Right renal pelvis (tissue), 4 donors: ENCODE data around the gene PAX5. TPM values are rescaled to one million over a fixed set of nuclear protein-coding genes. Genes with fewer than 3 reads are reported as not detected.

Experiments
- DNase-seq, 4 donors: peaks; one replicate each; pipeline ENCODE4 v3.0.0-alpha.2; 2013; ENCODE audit warnings: low read depth in 4 of 4, low spot score in 3 of 4, missing footprints in 1 of 4
- polyA plus RNA-seq, 4 donors: library from polyadenylated mRNA; unstranded; fragments of 120-200 nt; gene quantifications; one replicate each; pipeline ENCODE4 v1.2.1, GENCODE V29; 2013; ENCODE audit not compliant: insufficient read length in 4 of 4

The PAX5 gene
- polyA plus RNA-seq, 4 donors, result 0.08 to 0.19 (median 0.16) TPM

DNA sequence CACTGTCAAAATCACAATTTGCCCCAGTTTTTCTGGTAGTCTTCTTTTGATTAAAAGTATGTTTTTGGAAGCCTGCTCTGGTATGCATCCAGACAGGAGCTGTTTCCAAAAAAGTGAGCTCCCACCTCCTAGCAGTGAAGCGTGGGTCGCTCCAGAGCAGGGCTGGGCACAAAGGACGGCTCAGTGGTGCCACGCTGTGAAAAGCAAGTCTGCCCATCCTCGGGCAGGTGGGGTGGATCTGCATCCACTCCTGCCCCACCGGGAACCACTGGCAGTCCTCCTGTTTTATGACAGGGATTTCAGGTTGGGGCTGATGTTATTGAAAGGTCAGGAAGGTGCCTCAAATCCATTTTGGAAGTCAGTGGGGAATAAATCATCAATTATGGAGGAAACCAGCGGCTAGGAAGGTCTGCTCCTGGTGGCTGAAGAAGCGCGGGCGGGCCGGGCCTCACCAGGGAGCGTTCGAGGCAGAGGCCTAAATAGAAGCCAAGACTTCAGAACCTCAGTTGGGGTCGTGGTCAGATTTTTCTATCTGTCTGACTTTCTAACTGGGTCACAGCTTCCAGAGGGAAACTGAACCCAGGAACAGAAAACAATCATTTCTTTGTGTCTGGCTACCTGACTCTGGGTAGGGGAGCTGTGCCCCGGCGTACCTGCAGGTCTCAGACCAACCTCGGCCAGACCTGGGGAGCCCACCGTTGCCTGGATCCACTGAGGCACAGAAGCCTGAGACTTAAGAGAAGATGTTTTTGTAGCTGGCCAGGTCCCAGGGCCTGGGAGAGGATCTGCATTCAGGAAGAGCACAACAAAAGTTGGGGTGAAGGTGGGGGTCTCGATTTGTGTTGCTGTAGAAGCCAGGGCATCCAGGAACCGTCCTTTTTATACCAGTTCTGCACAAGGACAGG is 168.1 kb downstream of the PAX5 start:
- no peak for DNase-seq

DNA sequence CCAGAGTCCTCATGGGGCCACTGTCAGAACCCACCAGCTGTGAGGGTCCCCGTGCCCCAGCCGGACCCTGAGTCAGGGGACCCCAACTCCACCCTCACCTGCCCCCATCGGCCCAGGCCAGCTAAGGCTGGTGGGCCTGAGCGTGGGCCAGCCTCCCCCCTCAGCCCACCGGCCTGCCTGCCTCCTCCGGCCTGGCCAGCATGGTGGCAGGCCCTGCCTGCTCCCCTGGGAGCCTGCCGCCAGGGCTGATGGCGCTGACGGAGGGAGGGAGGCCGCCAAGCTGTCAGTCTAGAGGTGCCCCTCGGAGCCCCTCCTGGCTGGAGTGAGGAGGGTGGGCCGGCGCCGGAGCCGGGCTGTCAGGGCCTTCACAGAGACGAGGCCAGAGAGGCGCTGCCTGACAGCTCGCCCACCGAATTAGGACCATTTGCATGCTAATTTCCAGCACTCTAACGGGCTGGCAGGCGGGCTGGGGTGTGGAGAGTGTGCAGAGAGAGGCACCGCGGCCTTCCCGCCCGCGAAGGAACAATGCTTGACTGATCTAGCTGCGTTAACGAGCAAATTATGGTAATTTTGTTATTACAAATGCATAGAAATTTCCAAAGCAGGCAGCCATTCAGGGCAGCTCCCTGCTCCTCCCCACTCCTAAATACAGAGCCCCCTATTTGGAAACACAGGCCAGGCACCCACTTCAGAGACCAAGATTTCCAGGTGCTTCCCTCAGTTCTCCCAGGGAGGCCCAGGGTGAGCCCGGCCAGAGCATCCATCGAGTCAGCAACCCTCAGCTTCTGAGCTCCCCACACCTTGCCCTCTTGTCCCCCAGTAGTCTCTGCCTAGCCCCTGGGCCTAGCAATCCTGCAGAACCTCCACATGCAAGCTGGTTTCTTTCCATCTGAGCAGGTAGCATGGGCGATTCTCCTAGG is 169.3 kb downstream of the PAX5 start:
- no peak for DNase-seq

DNA sequence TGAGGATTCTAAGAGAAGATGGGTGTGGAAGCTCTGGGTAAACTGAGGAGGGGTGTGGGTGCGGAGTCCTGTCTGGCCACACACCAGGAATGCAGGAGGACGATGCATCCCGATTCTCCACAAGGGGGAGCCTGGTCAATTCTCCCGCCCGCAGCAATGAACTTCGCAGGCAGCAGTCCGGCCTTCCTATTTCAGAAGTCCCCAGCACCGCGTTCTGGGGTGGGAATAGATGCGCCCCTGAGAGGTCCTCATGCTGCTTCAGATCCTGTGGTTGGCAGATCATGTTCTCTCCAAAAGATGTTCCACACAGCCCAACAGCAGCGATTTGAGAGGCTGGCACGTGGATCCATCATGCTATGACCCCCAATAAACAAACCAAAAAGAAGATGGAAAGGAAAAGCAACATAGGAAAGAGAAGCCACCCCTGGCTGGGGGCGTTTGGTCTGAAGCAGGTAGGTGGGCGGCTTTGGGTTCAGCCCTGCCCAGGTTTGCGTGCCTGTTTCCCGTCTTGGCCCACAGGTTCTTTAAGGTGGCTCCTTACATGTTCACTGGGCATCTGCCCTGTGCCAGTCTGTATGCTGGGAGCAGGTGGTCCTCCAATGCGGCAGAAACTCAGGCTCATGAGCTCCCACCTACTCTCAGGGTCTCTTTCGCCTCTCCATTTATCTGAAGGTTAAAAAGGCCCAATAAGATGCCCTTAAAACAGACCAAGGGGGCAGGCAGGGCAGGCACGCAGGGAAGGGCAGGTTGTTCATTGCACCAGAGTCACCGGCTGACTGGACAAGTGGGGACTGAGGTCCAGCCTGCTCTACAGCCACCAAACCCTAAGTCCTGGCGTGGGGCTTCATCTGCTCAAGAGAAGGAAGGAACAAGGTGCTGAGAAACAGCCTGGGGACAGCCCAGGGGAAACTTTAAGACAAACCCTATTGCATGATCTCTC is 171.6 kb downstream of the PAX5 start:
- no peak for DNase-seq

DNA sequence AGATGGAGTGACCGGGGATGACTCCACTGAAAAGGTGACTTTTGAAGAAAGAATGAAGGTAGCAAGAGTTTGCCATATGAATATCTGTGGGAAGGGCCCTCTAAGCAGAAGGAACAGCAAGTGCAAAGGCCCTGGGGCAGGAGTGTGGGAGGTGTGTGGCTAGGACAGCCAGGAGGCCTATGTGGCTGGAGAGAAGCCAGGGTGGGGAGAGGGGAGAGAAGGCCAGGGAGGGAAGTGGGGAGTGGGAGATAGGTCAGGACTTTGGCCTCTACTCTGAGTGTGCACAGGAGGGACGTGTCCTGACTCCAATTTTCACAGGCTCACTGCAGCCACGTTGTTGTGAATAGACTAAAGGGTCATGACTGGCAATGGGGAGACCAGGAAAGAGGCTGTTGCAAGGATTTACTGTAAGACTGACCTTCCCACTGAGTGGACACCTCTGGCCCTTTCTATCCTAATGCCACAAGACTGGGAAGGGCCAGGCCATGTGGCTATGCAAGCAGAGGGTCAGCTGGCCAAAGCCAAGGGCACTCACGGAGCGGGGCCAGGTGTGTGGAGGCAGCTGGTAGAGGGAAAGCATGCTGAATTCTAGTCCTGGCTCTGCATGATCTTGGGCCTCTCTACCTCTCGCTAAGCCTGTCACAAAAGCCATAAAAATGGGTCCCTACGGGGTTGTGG is 172.4 kb downstream of the PAX5 start:
- no peak for DNase-seq

DNA sequence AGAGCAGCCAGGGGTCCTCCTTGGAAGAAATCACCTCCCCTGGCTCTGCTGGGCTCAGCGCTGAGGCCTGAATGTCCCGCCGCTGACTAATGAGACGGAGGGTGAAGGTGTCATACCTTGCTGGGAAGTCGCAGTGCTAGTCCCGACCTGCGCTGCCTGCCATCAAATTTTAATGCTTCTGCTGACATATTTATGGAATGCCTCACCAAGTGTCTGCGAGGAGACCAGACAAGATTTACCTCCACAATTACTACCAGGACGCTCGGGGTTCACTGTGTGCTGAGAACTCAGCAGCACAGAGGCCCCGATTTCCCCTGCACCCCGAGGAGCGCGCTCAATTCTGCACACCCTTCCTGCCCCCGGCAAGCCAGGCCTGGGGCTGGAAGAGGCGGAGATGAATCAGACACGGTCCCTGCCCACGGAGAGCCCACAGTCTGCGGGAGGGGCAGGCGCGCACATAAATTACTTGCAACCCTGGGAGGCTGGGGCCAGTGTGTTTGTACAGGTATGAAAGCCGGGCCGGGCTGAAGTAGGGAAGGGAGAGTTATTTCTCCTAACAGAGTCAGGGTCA is 175.2 kb downstream of the PAX5 start:
- no peak for DNase-seq

DNA sequence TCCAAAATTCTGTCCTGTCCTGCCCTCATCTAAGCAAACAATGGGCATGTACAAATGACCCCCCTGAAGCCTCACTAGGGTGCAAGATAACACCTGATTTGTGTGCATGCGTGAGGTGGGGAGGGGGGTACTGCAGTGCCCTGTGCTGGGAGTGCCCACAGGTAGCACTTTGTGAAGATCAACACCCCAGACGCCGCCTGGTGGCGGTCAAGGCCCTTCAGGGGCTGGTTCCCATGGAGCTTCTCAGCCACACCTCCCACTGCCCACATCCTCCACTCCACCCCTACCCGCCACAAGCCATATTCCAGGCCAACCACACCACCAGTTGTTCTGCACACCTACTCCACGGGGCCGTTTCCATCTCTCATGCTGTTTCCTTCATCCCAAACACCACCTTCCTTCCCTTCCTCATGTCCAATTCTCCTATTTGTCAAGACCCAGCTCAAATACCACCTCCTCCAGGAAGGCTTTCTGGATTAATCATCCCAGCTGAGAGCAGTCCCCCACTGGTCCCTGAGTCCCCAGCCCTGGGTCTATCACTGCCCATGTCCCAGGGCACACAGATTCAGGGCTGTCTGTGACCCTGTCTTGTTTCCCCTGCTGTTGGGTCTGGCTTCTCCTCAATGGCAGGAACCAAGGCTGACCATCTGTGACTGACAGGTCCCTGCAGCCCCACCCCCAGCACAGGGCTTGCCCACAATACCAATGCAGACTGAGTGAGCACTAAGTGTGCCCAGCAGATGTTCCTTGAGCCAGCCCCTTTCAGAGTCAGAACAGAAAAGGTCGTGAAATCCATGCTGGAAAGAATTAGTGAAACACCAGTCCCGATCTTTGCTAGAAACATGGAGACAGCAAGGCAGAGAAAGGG is 178.4 kb downstream of the PAX5 start:
- DNase-seq, result no peak

DNA sequence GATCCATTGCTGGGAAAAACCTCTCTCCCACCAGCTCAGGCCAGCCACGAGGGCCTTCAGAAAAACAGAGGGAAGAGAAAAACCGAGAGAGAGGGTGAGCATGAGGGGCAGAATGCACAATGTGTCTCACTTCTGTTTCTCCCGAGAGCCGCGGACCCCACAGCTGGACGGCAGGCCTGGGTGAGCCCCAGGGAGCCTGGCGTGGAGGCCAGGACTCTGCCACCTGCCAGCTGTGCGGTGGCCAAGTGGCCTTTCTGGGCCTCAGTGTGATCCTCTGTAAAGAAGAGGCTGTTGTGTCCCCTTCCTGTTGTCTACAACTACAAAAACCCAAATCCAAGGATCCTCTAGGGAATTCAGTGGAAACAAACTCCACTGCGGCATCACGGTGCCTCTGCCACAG is 179.3 kb downstream of the PAX5 start:
- no peak for DNase-seq

DNA sequence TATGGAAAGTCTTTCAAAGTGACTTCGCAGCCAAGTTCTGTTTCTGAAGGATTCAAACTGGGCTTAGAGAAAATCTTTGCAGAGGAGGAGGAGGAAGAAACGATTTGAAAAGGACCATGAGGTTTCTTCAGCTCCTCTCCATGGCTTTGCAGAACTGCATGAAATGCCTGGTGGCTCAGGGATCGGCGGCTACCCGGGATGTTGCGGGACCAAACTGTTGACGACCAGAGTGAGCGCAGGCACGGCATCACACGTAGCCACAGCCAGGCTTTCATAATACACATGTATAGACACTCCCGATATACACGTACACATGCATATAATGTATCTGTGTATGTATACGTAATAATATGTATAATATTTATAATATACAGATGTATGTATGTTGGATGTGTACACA is 180.0 kb downstream of the PAX5 start:
- no peak for DNase-seq

DNA sequence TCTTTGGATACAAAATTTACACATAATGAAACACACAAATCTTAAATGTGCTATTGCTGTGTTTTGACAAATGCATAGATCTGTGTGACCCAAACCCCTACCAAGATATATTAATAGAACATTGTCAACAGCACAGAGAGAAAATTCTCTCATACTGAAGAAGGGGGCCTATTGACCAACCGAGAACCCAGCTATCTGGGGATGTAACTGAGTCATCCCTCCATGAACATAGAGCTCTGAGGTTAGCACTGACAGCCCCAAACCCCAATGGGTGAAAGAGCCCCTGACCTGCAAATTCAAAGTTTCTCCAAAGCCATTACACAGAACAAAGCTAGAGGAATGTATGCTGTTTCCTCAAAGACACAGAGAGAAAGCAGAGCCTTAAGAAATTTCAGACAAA is 180.8 kb downstream of the PAX5 start:
- no peak for DNase-seq

DNA sequence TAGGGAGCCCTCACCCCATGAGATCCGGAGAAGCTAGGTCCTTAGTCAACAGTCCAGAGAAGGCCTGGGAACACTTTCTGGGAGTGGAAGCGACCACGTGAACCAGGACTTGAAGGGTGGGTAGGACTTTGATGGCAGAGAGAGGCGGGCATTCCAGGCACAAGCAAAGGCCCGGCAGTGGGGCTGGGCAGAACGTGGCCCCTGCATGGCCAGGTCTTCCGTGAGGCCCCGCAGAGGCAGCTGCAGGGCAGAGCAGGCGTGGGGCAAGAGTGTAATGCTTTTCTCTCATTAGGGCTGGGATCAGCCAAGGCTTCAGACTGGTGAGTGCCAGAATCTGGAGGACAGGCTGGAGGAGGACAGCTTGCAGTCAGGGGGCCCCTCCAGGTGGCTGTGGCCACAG is 184.1 kb downstream of the PAX5 start:
- no peak for DNase-seq

DNA sequence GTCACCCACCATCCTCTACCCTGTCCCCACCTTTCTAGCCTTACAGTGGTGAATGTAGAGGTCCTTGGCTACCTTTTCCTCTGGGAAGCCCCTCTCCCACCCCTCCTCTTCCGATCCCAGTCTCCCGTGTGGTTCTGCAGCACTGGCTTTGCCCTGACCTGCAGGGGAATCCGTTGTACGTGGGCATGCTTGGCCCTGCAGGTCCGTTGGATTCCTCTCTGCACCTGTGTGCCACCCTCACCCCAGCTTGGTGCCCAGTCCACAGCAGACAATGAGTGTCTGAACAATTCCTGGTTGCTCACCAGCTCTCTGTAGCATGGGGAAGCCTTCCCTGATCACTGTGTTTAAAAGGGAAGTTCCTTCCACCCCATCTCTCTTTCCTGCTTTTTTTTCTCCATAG is 185.1 kb downstream of the PAX5 start:
- DNase-seq, result no peak

DNA sequence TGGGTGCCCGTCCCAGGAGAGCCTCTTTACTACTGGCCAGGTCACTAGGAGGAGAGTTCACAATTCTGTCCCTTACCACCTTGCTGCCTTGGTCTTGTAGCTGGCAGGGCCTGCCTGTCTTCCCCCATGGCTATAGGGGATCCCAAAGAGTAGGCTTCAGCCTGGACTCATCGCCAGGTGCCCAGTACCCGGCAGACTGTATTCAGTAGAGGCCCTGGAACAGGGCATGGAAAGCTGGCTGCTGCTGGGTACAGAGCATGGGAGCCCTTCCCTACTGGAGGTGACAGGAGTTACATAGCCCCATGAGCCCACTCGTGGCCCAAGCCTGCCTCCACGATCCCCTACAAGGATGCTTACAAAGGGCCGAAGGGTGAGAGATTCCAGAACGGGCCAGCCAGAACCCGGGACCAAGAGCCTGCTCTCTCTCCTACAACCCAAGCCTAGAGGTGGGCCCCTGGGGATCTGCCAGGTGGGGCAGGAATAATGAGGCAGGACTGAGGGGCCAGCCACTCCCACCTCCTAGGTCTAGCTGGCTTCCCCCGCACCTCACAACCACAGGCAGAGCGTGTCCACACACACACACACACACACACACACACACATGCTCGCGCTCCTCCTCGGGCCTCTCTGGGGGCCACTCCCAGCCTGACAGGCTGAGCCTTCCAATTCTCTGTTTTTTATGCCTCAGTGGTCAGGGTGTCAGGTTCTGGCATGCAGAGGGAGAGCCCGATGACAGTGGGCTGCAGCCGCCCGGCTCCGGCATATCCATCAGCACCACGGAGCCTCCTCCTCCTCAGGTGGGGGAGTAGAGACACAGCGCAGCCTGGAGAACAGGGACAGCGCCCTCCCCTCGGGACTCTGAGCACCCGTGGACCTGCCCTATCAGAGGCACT is 186.0 kb downstream of the PAX5 start:
- DNase-seq, result peak; percentile 45 to 83 (median 74)

DNA sequence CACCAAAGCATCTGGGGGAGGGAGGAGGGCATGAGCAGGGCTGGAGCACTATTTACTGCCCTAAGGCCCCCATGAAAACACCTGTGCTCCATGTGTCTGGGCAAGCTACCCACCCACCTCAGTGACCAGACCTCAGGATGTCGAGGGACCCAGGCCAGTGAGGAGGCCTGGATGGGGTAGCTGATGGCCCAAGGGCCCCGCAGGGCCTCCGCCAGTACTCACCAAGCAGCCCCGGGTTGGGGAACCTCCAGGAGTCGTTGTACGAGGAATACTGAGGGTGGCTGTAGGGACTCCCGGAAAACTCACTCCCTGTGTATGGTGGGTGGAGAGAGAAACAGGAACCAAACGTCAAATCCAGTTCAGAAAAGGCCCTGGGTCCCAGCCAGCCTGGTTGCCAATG is 187.4 kb downstream of the PAX5 start:
- DNase-seq, result no peak

DNA sequence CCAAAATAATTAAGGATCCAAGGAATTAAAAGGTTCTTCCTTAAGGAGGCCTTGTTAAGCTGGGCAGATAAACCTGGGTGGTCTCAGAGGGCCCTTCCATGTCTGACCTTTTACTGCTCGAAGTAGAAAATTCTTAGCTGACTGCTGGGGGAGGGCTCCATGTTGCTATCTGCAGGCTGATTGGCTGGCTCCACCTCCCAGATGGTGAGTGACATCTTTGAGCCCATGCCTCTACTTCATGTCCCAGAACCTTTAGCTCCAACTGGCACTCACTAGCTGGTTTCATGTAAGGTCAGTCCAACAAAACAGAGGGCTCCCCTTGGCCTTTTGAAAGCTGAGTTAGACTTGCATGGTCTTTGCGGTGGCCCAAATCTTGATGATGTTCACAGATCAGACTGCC is 188.2 kb downstream of the PAX5 start:
- no peak for DNase-seq

DNA sequence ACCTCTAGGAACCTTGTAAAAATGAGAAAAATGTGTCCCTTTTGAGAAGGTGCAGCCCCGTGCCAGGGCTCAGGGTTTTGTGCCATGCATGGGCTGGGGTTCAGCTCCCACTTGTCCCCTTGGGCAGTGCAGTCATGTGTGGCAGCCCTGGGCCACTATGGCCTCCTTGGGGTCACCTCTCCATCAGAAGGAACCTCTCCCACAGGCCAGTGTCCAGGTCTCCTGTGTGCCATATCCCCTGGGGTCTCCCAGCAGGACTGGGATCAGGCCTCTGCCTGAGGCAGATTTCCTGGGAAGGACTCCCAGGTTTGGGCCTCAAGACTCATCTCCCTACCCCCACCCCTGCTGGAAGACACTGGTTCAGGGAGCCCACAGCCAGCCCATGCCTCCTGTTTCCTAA is 189.1 kb downstream of the PAX5 start:
- no peak for DNase-seq

DNA sequence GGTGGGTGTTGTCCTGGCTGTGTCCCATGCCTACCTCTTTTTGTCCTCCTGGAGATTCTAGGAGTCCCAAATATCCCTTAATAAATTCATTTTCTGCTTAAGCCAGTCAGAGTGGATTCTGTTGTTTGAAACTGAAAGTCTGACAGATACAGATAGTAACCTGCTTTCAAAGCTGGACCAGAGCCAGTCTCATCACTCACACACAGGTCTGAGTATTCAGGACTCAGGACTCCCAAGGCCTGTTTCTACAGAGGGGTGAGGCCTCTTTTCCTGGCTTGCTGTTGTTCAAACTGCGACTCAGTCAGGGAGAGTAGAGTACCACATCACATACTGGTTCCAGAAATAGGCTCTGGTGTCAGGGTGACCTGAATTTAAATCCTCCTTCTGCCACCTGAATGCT is 190.1 kb downstream of the PAX5 start:
- DNase-seq, result no peak
